ENCODE measurements around the gene SV2C.
A peak's percentile ranks its signal among the peaks of the same experiment; 100 is the strongest.
"Not testable (repeated sequence)": the region's sequence is repeated elsewhere in the genome, so short reads cannot be mapped to it uniquely, and the experiment has no call there.

Gene SV2C, protein sequence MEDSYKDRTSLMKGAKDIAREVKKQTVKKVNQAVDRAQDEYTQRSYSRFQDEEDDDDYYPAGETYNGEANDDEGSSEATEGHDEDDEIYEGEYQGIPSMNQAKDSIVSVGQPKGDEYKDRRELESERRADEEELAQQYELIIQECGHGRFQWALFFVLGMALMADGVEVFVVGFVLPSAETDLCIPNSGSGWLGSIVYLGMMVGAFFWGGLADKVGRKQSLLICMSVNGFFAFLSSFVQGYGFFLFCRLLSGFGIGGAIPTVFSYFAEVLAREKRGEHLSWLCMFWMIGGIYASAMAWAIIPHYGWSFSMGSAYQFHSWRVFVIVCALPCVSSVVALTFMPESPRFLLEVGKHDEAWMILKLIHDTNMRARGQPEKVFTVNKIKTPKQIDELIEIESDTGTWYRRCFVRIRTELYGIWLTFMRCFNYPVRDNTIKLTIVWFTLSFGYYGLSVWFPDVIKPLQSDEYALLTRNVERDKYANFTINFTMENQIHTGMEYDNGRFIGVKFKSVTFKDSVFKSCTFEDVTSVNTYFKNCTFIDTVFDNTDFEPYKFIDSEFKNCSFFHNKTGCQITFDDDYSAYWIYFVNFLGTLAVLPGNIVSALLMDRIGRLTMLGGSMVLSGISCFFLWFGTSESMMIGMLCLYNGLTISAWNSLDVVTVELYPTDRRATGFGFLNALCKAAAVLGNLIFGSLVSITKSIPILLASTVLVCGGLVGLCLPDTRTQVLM

DNA sequence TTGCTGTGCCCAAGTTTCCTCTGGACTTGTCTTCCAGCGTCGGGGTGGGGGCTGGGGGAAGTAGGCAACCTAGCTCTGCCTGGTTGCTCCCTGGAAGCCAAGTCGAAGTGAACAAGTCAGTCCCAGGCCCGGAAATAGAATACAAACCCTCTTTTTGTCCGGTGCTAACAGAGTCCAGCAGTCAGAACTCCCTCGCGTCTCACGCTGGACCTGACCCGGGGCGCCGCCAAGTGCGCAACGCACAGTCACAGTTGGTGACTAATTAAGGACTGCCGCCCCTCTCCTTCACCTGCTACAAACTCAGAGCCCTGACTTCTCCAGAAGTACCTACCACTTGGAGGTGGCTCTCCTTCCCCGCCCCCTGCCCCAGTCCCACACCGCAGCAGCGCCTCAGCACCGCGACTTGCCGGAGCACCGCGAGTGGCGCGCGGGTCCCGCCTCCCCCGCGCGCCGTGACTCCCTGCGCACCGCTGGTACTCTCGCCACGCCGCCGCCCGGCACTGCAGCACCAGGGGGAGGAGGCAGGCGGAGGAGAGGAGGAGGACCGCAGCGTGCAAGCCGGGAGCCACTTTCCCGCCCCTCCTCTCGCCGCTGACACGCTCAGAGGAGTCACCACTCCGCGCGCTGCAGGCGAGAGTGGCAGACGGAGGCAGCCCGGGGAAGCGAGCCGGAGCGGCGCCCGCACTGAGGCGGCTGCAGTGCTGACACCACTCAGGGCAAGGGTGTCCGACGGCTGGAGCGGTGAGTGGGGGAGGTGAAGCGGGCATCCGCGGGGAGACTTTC is at the start of gene SV2C:
TSS of gene SV2C (plus strand) at position 612 of the 783 bp plus-strand sequence. CDS start 48,368 bp downstream, outside the sequence.
- DNase-seq, result peak; percentile 61

DNA sequence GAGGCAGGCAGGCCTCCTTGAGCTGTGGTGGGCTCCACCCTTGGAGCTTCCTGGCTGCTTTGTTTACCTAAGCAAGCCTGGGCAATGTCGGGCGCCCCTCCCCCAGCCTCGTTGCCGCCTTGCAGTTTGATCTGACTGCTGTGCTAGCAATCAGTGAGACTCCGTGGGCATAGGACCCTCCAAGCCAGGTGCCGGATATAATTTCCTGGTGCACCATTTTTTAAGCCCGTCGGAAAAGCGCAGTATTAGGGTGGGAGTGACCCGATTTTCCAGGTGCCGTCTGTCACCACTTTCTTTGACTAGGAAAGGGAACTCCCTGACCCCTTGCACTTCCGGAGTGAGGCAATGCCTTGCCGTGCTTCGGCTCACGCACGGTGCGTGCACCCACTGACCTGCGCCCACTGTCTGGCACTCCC is 45.4 kb upstream of the SV2C start:
- DNase-seq, result peak; percentile 11

DNA sequence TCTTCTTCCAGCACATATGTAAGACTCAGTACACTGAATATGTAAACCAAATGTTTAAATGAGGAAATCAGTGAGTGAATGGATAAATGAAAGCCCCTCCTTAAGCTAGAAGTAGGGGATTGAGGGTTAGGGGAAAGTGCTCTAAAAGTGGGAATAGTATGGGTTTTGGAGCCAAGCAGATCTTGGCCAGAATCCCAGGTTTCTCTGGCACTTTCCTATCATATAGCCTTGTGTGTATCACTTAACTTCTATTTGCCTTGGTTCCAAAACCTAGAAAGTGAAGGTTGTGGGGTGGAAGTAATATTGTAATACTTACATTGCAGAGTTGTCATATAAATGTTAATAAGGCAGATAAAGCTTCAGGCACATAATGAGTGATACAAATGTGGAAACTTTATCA is 45.0 kb upstream of the SV2C start:
- no peak for DNase-seq

DNA sequence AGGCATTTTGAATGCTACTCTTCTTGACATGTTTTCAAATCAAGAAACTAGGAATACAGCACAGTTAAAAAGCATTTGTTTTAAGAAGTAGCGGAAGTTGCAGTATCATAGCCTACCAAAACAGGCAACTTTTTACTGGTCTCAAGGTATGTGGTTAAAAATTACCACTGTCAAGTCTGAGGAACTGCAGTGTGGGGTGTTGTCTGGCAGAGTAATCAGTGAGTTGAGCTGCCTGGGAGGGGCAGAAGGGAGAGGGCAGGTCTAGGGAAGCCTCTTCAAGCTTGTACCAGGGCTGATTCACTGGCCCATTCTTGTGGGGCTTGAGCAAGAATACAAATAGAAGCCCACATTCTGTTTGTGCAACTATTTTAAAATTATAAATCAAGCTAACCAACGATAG is 42.4 kb upstream of the SV2C start:
- DNase-seq, result no peak

DNA sequence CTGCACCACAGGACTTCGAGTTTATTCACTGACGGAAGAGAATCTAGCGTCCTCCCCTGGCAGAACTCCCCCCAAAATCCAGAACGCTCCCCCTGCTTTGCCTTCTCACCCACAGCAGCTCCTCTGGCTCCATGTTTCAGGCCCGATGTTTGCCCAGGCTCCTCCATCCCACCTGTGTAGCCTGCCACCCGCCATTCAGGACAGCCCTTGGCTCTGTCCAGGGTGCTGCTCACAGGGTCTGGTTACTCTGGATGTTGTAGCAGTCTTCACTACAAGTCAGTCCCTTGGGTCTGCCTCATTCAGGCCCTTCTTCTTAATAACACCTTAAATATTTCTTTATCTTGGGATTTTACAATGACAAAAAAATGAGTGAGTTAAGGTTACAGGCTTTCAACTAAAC is 41.3 kb upstream of the SV2C start:
- no peak for DNase-seq

DNA sequence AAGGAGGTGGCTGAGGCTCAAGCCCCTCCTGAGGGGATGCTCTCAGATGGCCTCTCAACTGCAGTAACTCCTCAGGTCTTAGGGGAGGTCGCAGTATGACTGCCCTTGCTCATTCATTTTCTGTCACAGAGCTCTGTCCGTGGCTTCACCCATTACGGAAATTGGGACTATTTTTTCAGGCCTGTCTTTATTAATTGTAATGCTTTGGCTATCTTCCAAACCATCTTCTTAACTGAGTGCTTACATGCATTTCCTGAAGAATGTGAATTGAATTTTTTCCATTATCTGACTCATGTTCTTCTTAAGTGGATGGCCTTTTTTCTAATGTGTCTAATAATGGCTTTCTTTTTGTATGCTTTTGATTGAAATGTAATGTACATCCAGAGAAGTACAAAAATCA is 36.4 kb upstream of the SV2C start:
- no peak for DNase-seq

DNA sequence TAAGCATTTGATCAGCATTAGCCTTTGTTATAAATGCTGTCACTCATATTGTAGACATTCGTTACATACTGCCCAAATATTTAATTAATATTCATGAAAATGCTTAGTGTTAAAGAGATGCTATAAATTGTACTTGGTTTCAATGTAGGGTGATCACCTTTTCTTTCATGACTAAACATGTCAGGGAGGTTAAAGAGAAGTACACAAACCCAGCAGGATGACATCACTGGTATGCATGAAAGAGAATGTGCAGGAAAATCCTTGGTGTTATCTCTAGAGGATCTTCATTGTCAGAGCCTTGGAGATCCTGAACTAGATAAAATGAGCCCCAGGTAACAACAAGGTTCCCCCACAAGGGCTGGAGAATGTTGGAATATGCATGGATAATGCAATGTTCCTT is 33.0 kb upstream of the SV2C start:
- no peak for DNase-seq

DNA sequence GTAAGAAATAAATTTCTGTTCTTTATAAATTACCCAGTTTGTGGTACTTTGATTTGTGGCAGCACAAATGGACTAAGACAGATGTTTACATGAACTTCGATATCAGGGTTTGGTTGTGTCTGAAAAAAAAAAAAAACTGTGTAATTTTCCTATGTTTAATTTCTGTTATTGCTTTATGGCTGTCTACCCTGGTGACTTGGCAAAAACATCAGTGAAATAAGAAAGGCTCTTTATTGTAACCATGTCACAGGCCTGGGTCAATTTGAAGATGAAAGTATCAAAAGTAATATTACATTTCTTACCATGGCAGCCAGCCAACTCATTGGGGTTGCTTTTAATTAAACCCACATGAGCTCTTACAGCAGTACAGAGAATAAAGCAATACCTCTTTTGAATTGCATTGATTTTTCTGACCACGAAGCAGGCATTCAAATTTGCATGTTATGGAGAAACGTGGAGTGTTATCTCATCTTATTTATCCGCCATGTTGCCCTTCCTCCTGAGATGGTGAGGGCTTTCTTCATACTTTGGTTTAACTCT is 20.6 kb upstream of the SV2C start:
- DNase-seq, result no peak

DNA sequence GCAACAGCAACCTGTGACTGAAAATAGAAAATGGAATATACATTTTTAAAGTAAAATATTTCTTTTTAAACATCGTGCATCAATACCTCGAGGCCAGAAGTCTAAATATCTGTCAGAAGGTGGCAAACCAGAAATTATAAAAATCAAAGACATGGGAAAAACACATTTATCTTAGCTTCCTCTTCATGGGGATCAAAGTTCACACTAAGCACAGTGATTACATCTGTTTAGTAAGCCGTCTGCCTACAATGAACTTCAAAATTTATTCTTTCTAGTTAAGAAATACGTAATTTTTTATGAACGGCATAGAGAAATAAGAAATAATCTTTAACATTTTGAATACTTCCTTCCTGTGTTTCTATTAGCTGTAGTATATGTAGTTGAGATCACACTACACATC is 17.9 kb upstream of the SV2C start:
- no peak for DNase-seq

DNA sequence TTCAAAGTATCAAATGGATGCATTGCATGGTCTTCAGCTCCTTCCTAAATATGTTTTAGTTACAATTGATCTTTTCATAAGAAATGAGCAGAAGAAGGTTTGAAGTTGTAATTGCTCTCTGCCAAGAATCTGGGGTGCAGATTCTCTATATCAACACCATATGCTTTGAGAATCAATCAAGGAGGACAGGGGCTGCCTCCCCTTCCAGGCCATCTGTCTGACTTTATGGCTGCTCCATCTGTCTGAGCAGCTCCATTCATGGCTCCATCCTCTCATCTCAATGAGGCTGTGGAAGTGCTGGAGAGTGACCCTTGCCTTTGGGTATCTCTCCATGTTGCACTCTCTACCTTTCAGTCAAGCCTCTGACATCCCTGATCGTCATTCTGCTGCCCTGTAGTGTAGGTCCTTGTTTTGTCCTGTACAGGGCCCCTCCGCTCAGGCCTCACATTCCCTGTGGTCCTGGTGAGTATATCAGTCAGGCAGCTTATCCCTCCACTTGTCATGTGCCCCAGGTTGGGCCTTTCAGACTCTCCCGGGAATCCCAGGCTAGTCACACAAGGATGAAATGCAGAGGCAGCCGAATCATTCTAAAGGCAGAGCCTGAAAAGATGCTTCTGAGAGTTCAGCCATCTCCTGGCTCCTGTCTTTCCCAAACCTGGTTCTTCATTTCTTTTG is 14.0 kb upstream of the SV2C start:
- DNase-seq, result no peak

DNA sequence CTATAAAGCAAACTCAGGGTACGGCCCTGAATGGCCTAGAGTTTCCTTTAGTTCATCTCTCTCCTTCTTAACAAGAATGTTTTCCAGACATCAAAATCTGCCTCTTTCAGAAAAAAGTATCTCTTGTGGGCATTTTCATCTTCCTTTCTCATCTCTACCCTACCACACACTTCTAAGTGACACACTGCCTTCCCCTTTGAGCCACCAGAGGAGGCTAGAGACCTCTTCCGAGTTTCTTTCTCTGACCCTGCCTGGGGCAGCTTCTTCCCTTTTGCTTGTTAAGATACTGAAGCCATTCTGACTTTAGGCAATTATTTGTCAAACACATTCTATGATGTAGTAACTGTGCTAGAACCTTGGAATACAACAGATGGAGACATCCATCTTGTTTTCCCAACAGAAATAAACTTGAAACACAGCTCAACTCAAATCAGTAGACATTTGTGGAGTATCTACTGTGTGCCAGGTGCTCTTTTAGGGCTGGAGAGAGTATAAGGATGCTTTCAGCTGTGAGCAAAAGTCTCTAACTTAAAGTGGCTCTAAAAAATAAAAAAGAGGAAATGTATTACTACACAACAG is 8.6 kb upstream of the SV2C start:
- DNase-seq, result peak; percentile 32

DNA sequence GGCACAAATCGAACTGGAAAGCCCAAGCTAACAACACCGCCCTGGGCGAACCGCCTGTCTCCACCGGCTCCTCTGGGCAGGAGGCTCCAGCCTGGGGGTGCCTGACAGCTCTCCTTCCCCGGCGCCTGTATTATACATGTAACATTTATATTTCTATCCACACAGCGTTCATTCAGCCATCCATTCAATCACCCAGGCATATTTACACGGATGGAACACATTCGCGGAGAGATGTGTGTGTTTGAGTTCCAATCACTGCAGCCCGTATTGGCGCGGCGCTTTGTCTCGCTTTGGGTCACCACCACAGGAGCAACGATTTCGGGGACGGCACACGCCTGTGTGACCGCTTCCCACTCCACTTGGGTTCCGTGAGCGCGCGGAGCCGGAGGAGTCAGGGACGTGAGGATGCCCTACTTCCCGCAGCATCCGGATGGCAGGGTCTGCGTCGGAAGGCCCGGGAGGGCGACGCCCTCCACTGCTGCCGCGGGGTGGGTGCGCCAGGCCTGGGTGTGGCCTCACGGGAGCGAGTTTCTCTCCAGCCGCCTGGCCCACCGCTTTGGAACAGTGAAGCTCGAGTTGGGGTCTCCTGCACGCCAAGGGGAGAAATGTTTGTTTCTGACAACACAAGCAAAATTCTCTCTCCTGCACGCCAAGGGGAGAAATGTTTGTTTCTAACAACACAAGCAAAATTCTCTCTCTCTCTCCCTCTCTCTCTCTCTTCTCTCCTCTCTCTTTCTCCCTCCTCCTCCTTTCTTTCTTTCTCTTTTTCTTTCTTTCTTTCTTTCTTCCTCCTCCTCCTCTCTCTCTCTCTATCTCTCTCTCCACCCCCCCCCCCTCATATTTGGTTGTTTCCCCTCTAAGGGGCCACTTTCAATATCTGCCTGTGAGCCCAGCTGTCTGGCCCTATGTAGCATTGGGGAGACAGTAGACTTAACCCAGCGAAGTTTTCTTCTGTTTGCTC is 1.1 kb upstream of the SV2C start:
- DNase-seq, result peak; percentile 9

DNA sequence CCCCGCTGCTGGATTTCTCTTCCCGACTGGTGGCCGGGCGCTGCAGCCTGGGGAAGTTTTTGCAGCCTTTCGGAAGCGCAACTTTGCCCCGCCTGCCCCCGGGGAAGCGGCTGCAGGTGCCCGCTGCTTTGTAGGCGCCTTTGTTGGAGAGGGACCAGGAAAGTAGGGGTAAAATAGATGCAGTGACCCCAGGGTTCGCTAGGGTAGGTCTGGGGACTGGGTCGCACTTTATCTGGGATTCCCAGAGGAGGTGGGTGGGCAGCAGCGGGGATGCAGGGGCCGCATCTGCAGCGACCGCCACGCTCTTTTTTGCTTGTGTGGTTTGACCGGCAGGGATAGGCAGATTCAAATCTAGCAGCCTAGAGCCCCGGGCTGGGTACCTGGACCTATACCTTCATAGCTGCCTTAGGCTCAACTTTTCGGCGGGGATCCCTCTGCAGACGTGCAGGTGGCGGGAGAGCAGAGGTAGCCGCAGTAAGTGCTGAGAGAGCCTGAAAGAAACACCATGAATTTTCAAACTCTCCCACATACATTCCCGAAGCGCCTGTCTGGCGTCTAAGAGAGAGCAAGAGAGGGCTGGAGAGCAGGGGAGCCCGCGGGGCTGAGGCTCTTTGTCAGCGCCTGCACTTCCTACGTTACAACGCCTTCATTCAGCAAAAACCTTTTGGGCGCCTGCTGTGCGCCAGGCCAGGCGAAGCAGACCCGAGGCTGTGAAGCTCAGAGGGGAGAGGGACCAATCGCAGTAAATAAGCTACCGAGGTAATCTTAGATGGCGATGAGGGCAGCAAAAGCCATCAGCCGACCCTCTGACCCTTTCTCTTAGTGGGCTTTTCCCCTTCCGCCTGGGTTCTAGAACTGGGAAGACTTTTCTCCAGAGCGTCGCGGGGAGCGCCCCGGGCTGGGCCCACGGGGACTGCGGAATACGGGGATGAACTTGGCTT is 642 bp downstream of the SV2C start:
- DNase-seq, result peak; percentile 31

DNA sequence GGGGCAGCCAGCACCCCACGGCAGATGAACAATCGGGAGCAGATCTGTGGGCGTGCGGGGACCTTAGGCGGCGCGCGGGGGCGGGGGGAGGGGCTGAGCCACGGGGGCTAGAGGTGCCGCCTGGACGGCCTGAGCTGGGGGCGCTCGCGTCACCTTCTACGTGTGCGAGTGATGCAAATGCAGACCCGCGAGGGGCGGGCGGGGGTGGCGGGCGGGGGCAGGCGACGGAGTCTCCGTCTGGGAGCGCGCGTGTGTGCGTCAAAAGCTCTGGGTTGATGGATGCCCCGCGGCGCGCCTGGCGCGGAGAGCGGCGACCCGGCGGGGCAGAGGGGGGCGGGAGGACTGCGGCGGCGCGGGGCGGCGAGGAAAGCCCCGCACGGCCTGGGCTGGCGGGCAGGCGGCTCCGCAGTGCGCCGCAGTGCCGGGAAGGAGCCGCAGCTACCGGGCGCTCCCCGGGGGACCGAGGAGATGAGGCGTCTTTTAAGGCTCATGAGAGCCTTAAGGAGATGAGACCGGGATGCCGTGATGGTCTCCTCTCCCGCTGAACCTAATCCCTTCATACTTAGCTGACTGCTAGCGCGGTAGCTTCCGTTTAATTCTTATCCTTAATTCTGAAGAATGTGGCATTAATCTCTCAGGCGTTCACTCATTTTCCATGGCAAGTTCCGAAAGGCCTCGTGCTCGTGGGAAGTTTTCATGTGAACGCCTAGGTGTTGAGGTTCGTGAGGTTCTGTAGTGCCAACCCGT is 1.5 kb downstream of the SV2C start:
- peak; percentile 4 for DNase-seq

DNA sequence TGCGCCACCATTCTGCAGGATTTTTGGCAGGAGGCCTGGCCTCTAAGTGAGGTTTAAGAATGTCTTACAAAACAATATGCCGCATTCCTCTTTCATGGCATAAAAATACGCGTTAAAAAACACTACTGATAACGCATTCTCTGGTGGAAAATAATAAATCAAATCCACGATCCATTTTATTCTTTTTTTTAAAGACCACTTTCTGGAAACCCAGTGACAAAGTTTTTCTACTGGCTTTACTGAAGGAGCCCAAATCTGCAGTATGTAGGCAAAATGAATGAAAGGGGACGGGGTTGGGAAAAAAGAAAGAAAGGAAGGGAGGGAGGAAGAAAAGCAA is 2.0 kb downstream of the SV2C start:
- DNase-seq, result no peak

DNA sequence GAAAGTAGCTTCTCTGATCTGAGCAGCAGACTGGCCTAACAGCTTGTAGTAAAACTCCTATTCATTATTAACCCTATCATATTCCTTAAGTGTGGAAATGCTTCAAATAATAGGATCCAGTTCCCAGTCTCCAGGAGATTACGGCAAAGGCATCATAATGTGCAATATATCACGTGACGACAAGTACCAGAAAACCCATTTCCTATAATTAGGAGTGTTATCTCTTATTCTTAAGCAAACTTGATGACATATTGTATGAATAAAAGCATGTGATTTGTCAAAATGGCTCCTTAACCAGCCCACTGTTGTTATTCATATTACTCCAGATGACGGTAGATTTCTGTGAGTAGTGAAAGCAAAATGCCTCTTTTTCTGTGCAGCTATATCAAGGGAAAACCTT is 2.9 kb downstream of the SV2C start:
- no peak for DNase-seq

DNA sequence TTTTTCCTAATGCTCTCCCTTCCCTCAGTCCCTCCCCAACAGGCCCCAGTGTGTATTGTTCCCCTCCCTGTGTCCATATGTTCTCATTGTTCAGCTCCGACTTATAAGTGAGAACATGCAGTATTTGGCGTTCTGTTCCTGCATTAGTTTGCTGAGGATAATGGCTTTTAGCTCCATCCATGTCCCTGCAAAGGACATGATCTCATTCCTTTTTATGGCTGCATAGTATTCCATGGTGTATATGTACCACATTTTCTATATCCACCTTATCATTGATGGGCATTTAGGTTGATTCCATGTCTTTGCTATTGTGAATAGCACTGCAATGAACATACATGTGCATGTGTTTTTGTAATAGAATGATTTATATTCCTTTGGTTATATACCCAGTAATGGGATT is 6.0 kb downstream of the SV2C start:
- not testable (repeated sequence) for DNase-seq

DNA sequence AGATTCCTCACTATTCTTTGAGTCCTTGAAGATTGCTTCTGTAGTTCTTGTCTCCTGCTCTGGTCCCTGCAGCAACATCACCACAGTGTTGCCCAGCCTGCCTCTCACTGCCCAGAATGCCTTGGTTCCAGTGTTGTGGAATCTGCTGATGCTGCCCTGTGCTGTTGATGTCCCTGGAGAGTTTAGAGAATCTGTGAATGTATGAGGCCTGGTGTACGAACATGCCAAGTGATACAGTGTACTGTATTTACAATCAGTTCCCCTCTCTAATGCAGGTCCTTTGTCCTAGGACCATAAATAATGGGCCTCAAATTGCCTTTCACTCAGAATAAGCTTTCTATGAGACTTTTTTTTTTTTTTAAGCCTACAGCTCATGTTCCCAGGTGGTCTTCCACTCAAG is 8.2 kb downstream of the SV2C start:
- no peak for DNase-seq

DNA sequence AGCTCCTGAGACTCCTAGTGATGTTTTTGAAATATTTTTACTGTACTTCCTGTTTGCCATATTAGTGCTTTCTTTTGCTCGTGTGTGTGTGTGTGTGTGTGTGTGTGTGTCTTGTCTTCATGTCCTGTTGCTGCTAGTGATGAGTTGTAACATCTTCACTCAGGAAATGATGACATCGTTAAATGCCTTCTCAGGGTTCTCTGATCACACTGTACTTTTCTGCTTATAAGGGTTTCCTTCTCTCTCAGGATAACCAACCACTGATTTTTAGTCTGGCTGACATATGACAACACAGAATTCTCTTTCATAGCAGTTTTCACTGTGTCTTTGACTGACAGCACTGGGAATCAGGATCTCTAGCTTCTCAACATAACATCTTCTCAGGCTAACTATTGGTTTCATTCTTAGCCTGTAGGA is 16.1 kb downstream of the SV2C start:
- DNase-seq, result peak; percentile 15
